HUES64 (cell line): ENCODE data around the gene RHOT2.
A peak's percentile ranks its signal among the peaks of the same experiment; 100 is the strongest.
"Not testable (repeated sequence)": the region's sequence is repeated elsewhere in the genome, so short reads cannot be mapped to it uniquely, and the experiment has no call there.

Source experiments
- H3K27ac ChIP-seq: 2 replicates; pipeline ENCODE4 v1.7.0; 2013; ENCODE audit warnings: low read depth, low read length, inconsistent platforms
- H3K27me3 ChIP-seq: 2 replicates; pipeline ENCODE4 v1.6.1; 2013; ENCODE audit warnings: mild to moderate bottlenecking, low read length; ENCODE audit not compliant: insufficient read depth
- H3K36me3 ChIP-seq: 2 replicates; pipeline ENCODE4 v1.6.1; 2013; ENCODE audit warnings: mild to moderate bottlenecking, low read length; ENCODE audit not compliant: insufficient read depth
- H3K4me1 ChIP-seq: 2 replicates; pipeline ENCODE4 v1.6.1; 2013; ENCODE audit warnings: mild to moderate bottlenecking, low read length, moderate library complexity; ENCODE audit not compliant: insufficient read depth
- H3K4me3 ChIP-seq: 2 replicates; pipeline ENCODE4 v1.5.1; 2013; ENCODE audit warnings: mild to moderate bottlenecking, low read length, moderate library complexity
- H3K9ac ChIP-seq: 2 replicates; pipeline ENCODE4 v1.6.1; 2013; ENCODE audit warnings: mild to moderate bottlenecking, low read depth, low read length
- H3K9me3 ChIP-seq: 2 replicates; pipeline ENCODE4 v1.6.1; 2013; ENCODE audit warnings: low read depth, low read length; ENCODE audit not compliant: insufficient read depth
- WGBS: fragments of 150-250, 120-280 bp; methylation state at CpG from one replicate; pipeline ENCODE4 v1.1.7; 2013; ENCODE audit warnings: missing lambda C conversion rate; 5-methylcytosine and 5-hydroxymethylcytosine counted together

Gene RHOT2

DNA sequence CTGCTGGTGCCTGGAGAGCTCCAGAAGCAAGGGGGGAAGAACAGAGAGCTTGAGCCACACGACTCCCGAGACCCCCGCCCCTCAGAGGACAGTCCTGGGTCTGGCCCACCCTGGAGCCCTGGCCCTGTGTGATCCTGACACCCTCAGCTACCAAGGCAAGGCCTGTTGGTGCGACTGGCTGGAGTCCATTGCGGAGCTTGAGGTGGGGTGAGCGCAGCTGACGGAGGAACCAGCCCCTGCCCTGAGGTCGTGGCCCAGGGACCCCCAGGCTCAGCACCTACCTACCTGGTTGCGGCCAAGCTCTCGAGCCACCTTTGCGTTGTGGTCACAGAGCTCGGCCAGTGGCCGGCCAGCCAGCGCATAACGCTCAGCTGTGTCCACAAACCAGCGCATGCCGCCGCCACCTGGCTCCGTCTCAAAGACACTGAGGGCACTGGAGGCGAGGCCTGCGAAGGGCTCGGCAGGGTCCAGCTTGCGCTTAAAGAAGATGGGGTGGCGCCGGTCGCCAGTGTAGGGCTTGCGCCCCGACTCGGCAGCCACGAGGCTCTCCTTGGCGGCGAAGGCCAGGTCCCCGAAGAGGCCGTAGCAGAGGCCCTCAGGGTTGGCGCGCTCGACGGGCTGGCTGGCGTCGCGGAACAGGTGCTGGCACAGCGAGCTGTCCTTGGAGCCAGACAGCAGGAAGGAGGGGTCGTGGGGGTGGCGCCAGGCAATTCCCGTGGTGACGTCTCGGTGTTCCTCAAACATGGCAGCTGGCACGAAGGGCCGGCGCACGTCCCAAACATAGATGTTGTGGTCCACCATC lies 18.7 kb downstream of the RHOT2 start:
- H3K9ac ChIP-seq, result no peak overlapping the region
- 96% methylated on average over 51 of the region's 51 CpGs for WGBS
- no peaks in the 10 kb centered on the region for H3K9me3 ChIP-seq
- peaks cover 7% of the 10 kb centered on the region for H3K27me3 ChIP-seq
- peaks cover 35% of the 10 kb centered on the region for H3K36me3 ChIP-seq
- H3K4me1 ChIP-seq, result peaks cover 5% of the 10 kb centered on the region; the same call in 1 of the 2 replicates
- H3K4me3 ChIP-seq, result no peak overlapping the region
- H3K27ac ChIP-seq, result no peak overlapping the region

DNA sequence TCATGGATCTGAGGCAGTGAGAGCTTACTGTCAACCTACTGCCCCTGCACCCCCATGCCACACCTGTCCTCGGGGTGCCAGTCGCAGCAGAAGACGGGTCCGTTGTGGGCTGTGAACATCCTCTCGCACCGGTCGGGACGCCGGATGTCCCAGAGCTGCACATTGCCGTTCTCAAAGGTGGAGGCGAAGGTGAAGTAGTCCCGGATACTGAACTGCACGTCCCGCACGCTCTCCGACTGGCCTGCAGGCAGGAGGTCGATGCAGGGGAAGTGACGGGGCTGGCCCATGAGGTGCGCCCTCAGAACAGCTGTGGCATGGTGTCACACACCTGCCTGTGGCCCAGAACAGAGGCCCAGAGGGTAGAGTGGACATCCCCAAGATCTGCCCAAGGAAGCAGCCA lies 19.6 kb downstream of the RHOT2 start:
- Histone ChIP-seq H3K9me3 (no peaks in the 10 kb centered on the region), H3K27me3 (peaks cover 15% of the 10 kb centered on the region), H3K36me3 (peaks cover 27% of the 10 kb centered on the region), H3K4me3 (no peak overlapping the region), H3K27ac (no peak overlapping the region), H3K4me1 (peaks cover 5% of the 10 kb centered on the region; the same call in 1 of the 2 replicates), H3K9ac (no peak overlapping the region)
- 93% methylated on average over 19 of the region's 19 CpGs for WGBS

DNA sequence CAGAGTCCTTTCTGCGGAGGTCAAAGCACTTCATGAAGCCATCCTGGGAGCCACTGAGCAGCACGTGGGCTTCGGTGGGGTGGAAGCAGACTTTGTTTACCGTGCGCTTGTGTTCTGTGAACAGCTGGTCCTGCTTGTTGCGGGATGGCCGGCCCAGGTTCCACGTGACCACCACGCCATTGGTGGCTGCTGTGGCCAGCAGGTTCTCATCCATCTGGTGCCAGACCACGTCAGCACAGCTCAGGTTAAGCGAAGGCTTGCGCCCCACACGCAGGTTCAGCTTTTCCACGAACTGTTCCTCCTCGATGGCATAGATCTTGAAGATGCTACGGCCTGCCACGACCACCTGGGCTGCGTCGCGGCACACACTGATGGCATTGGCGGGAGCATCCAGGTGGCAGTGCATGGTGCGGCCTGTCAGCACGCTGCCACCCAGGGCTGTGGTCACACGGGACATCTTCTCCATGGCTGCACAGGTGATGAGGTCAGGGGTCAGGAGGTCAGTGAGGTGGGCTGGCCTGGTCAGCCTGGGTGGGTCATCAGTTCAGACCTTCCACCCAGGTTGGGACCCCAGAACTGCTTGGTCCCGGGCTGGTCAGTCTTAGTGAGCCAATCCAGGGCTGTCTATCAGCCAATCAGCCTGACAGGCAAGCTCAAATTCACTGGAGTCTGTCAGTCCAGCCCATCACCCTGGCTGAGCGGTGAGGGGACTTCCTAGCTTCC lies 21.4 kb downstream of the RHOT2 start:
- Histone ChIP-seq H3K36me3 (peaks cover 19% of the 10 kb centered on the region), H3K4me1 (no peaks in the 10 kb centered on the region), H3K4me3 (peak overlapping the region; percentile 73), H3K27ac (peak overlapping the region; percentile 72; the same call in 1 of the 2 replicates), H3K9me3 (no peaks in the 10 kb centered on the region), H3K9ac (peak overlapping the region; percentile 78), H3K27me3 (peaks cover 34% of the 10 kb centered on the region)
- 90% methylated on average over 26 of the region's 26 CpGs for WGBS

DNA sequence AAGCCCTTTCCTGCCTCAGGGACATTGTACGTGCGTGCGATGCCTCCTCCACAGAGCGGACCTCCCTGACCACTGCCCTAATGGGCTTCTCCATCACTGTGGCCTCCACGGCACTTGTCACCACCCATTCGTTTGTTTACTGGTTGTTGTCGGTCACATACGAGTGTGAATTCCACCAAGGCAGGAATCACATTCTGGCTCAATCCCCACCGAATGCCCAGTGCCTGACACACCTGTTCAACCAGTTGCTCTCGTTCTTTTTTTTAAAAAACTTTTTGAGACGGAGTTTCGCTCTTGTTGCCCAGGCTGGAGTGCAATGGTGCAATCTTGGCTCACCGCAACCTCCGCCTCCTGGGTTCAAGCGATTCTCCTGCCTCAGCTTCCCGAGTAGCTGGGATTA lies 23.3 kb downstream of the RHOT2 start:
- H3K4me1 ChIP-seq, H3K9me3 ChIP-seq, H3K4me3 ChIP-seq, H3K9ac ChIP-seq, H3K27ac ChIP-seq: not testable (repeated sequence)
- H3K27me3 ChIP-seq, result peaks cover 52% of the 10 kb centered on the region
- peaks cover 12% of the 10 kb centered on the region for H3K36me3 ChIP-seq
- 91% methylated on average over 16 of the region's 16 CpGs for WGBS

DNA sequence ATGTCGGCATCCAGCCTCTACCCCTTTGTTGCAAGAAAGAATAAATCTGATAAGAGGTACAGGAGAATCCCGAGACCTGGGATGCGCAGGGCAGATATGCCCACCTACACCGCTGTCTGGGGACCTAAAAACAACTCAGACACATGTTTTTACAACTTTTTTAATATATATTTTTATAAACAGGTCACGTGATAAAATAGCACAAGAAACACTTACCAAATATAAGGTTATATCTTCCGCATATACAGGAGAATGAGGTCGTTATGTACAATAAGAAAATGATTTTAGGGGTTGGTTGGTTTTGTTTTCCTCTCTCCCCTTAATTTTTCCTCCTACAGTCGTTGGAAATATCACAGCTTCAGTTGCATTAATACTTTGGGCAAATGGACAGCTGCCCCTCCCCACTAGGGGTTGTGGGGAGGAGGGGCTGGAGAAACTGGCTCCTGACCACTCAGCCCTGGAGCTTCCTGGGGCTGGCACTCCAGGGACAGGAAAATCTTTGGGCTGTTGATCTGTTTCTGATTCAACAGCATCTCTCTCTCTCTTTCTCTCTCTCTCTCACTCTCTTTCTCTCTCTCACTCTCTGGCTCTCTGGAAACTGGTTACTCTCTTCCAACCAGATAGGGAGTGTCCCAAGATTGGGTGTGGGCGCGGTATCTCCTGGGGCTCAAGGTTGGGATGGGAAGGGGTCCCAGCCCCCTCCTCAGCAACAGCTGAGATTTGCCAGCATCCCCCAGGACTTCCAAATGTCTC lies 24.6 kb downstream of the RHOT2 start:
- no peaks in the 10 kb centered on the region for H3K9me3 ChIP-seq
- H3K9ac ChIP-seq, result no peak overlapping the region
- no peak overlapping the region for H3K4me3 ChIP-seq
- no peaks in the 10 kb centered on the region for H3K4me1 ChIP-seq
- H3K27ac ChIP-seq, result no peak overlapping the region
- WGBS, result 81% methylated on average over 6 of the region's 10 CpGs
- no peaks in the 10 kb centered on the region for H3K36me3 ChIP-seq
- peaks cover 64% of the 10 kb centered on the region for H3K27me3 ChIP-seq

DNA sequence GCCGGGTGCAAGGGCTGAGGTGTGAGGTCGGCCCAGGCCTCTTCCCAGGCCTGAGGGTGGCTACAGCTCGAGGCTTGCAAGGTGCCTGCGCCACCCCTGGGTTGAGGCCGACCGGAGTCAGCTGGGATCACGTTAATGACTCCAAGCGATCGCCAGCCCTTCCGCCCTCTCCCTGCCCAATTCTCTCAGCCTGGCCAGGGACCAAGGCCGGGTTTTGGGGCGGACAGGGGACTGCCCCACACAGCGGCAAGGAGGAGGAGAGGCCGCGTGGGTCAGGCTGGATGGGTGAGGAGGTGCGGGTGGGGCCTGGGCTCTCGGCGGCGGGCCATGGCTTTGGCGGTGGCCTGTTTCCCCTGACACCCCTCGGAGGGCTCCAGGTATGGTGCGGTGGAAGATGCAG lies 25.4 kb downstream of the RHOT2 start:
- Histone ChIP-seq H3K36me3 (no peaks in the 10 kb centered on the region), H3K4me3 (peak overlapping the region; percentile 56), H3K27ac (no peak overlapping the region), H3K9ac (no peak overlapping the region; the same call in 1 of the 2 replicates), H3K27me3 (peaks cover 71% of the 10 kb centered on the region), H3K4me1 (no peaks in the 10 kb centered on the region), H3K9me3 (no peaks in the 10 kb centered on the region)
- WGBS, result 34% methylated on average over 22 of the region's 22 CpGs

DNA sequence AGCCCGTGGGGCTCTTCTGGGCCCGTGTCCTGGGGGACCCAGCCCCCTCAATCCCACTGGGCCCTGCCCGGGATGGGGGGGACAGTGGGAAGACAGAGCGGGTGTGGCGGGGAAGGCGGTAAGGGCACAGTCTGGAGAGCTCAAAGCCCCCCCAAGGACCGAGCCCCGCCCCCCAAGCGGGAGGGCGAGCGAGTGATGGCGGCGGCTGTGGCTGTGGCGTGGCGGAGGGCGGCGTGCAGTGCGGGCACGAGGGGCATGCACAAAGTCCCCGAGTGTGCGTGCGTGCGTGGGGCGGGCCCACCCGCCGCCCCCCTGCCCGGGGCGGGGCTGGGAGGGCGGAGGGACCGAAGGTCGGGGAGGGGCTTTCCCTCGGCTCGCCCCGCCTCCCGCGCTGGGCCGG lies 25.8 kb downstream of the RHOT2 start:
- Histone ChIP-seq H3K27me3 (peaks cover 75% of the 10 kb centered on the region), H3K4me3 (peak overlapping the region; percentile 56), H3K4me1 (no peaks in the 10 kb centered on the region)

DNA sequence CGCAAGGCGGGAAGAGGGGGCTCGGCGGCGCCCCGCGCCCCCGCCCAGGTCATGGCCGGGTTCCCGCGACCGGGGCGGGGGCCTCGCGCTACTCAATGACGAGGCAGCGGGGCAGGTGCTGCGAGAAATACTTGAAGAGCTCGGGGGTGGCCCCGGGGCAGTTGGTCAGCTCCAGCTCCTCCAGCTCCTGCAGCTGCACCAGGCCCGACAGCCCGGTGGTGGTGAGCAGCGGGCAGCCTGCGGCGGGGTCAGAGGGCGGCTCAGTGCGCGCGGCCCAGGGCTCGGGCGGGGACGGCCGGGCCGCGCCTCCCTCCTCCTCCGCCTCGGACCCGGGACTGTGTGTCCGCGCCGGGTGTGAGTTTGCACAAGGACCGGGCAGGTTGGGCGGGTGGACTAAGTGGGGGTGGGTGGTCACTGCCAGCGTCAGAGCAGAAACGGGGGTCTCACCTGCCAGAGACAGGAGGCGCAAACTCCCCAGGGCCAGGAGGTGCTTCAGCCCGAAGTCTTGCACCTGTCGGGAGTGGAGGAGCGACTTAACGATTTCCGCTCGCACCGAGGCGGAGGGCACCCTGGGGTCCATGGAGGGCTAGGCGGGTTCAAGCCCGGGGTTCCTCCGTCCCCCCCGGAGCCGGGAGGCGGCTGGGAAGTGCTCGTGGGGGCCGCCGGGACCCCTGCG lies 26.4 kb downstream of the RHOT2 start:
- Histone ChIP-seq H3K9ac (no peak overlapping the region), H3K27me3 (peaks cover 81% of the 10 kb centered on the region), H3K9me3 (no peaks in the 10 kb centered on the region), H3K4me3 (peak overlapping the region; percentile 56), H3K27ac (no peak overlapping the region), H3K36me3 (no peaks in the 10 kb centered on the region), H3K4me1 (no peaks in the 10 kb centered on the region)
- 3% methylated on average over 64 of the region's 64 CpGs for WGBS

More for the DNA sequence above, 25.8 kb downstream of the RHOT2 start:
- WGBS, result 4% methylated on average over 37 of the region's 37 CpGs
- no peak overlapping the region; the same call in 1 of the 2 replicates for H3K9ac ChIP-seq
- H3K36me3 ChIP-seq, result no peaks in the 10 kb centered on the region
- no peaks in the 10 kb centered on the region for H3K9me3 ChIP-seq
- no peak overlapping the region for H3K27ac ChIP-seq

DNA sequence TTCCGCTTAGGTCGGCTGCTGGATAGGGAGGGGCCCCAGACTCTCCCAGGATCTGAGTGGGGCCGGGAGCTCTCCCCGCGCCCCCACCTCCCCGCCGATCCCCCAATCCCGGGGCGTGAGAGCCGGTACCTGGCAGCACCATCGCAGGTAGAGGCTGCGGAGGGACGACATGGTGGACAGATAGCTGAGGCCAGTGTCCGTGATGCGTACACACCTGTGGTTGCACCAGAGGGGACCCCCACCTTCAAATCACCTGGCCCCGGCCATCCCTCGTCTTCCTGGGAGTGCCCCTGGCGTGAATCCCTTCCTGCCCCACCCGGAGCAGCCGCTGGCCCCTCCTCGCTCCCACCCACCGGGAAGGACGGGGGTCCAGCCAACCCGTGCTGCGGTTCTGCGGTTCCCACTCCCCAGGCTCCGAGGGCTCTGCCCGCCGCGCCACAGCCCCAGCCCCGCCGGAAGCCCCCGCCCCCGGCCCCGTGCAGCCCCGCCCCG lies 27.0 kb downstream of the RHOT2 start:
- H3K9me3 ChIP-seq, result no peaks in the 10 kb centered on the region
- H3K27ac ChIP-seq, result no peak overlapping the region
- H3K4me1 ChIP-seq, result no peaks in the 10 kb centered on the region
- no peak overlapping the region for H3K9ac ChIP-seq
- 4% methylated on average over 37 of the region's 37 CpGs for WGBS
- H3K4me3 ChIP-seq, result peak overlapping the region; percentile 56
- H3K27me3 ChIP-seq, result peaks cover 87% of the 10 kb centered on the region
- H3K36me3 ChIP-seq, result no peaks in the 10 kb centered on the region

DNA sequence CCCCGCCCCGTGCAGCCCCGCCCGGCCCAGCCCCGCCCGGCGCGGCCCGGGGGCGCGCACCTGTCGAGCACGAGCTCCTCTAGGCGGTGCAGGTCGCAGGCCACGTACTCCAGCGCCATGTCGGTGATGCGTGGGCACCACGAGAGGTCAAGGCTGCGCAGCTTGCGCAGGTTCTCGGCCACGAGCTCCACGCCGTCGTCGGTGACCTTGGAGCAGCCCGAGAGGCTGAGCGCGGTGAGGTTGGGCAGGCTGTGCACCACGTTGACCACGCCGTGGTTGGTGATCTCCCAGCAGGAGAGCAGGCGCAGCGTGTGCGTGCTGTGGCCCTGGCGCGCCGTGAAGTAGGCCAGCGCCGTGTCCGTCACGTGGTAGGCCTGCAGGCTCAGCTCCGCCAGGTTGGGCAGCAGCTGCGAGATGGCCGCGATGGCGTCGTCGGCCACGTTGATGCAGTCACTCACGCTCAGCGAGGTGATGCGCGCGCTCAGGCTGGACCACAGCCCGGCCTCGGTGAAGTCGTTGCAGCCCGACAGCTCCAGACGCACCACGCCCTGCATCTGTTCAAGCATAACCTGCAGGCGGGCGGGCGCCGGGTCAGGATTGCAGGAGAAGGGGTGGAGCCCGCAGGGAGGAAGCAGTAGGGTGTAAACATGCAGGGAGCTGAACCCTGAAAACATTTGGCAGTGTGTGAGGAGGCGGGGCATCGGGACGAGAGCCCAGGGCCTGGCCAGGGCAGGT lies 27.6 kb downstream of the RHOT2 start:
- Histone ChIP-seq H3K9ac (peak overlapping the region; percentile 51; the same call in 1 of the 2 replicates), H3K4me1 (no peaks in the 10 kb centered on the region), H3K4me3 (peak overlapping the region; percentile 58), H3K9me3 (no peaks in the 10 kb centered on the region), H3K27ac (no peak overlapping the region), H3K27me3 (peaks cover 93% of the 10 kb centered on the region), H3K36me3 (no peaks in the 10 kb centered on the region)
- 6% methylated on average over 71 of the region's 71 CpGs for WGBS
